GM19324 (cell line): ENCODE measurements around the gene WFDC11.

ENCODE experiments used
- ATAC-seq: cut with Tn5 transposase; IDR thresholded peaks from one replicate; pipeline ENCODE4 v1.9.1; 2021; ENCODE audit warnings: mild to moderate bottlenecking, moderate library complexity; ENCODE audit not compliant: unreplicated experiment, low FRiP score

Gene WFDC11

GRCh38 chr20:45629496-45630100, 40.4 kb downstream of the WFDC11 start, which contains the start of gene WFDC10A:
Gene WFDC10A, plus strand, starts transcription at chr20:45629739. Its CDS starts 75 bp downstream, at chr20:45629814.
- no peak for ATAC-seq

GRCh38 chr20:45626540-45626939, 43.5 kb downstream of the WFDC11 start:
- no peak for ATAC-seq

GRCh38 chr20:45621593-45621992, 48.4 kb downstream of the WFDC11 start:
- ATAC-seq = no peak

- ATAC-seq = no peak
Observed at GRCh38 chr20:45617591-45617990, 52.4 kb downstream of the WFDC11 start.

- no peak for ATAC-seq
Observed at GRCh38 chr20:45612314-45612713, 57.7 kb downstream of the WFDC11 start.

GRCh38 chr20:45611054-45611453, 59.0 kb downstream of the WFDC11 start:
- no peak for ATAC-seq

- ATAC-seq = no peak
Observed at GRCh38 chr20:45607810-45608209, 62.2 kb downstream of the WFDC11 start.
